Bronchial epithelial cell (primary cell): Measurements from ENCODE around the gene C4orf36. TPM values are rescaled to one million over a fixed set of nuclear protein-coding genes. Genes with fewer than 3 reads are reported as not detected.

ENCODE experiments used
- DNase-seq: peaks from one replicate; pipeline ENCODE4 v3.0.0-alpha.2; 2010; ENCODE audit warnings: low read depth
- FAIRE-seq: peaks from 2 replicates; lab custom pipeline; 2011; peaks lifted over from hg19 to GRCh38; lab: Jason Lieb, UNC
- H3K27me3 ChIP-seq: 2 replicates; pipeline ENCODE4 v1.5.1; 2011; ENCODE audit warnings: low read length; ENCODE audit not compliant: control insufficient read depth, insufficient read depth
- H3K36me3 ChIP-seq: 2 replicates; pipeline ENCODE4 v1.5.1; 2011; ENCODE audit warnings: low read length; ENCODE audit not compliant: control insufficient read depth, insufficient read depth
- H3K4me3 ChIP-seq: 2 replicates; pipeline ENCODE4 v1.5.1; 2011; ENCODE audit warnings: mild to moderate bottlenecking, low read depth, low read length, control low read depth
- CTCF ChIP-seq: IDR thresholded peaks from 2 replicates; pipeline ENCODE4 v1.5.1; 2011; ENCODE audit warnings: mild to moderate bottlenecking, moderate library complexity, low read length, control low read depth, inconsistent platforms; ENCODE audit not compliant: insufficient read depth, severe bottlenecking
- total RNA-seq: library from RNA; depleted of rRNA; stranded (reverse); fragments of >200 nt; gene quantifications from 2 replicates; pipeline ENCODE4 v1.2.1, GENCODE V29; 2014

The C4orf36 gene
- total RNA-seq, 1 donor from 2014 or later = 1.8 TPM

GRCh38 chr4:86835677-86836076, 56.5 kb downstream of the C4orf36 start:
- TF ChIP-seq CTCF = no peak
- Histone ChIP-seq H3K27me3 (no peaks in the 10 kb centered on the region), H3K36me3 (no peaks in the 10 kb centered on the region), H3K4me3 (no peak overlapping the region)
- peak; percentile 92 for FAIRE-seq
- no peak for DNase-seq

- Histone ChIP-seq H3K4me3 (no peak overlapping the region), H3K36me3 (no peaks in the 10 kb centered on the region), H3K27me3 (no peaks in the 10 kb centered on the region)
- FAIRE-seq = no peak
- peak; percentile 87 for DNase-seq
- no peak for TF ChIP-seq CTCF
Observed at GRCh38 chr4:86834901-86835300, 57.3 kb downstream of the C4orf36 start.

- H3K4me3 ChIP-seq = no peak overlapping the region
- H3K27me3 ChIP-seq = no peaks in the 10 kb centered on the region
- FAIRE-seq (no peak), DNase-seq (no peak)
- TF ChIP-seq CTCF = no peak
- H3K36me3 ChIP-seq = no peaks in the 10 kb centered on the region
Observed at GRCh38 chr4:86833615-86834014, 58.6 kb downstream of the C4orf36 start.

GRCh38 chr4:86831262-86832130, 60.7 kb downstream of the C4orf36 start:
- FAIRE-seq (peak; percentile 100), DNase-seq (peak; percentile 100)
- Histone ChIP-seq H3K4me3 (no peak overlapping the region), H3K27me3 (no peaks in the 10 kb centered on the region), H3K36me3 (no peaks in the 10 kb centered on the region)
- no peak for TF ChIP-seq CTCF

Other genes starting within 250 kb of the C4orf36 start
- gene SLC10A6, start 43.0 kb downstream of the C4orf36 start, total RNA-seq = 10.9 and 12.1 TPM in 2 replicates
- gene AFF1, start 42.6 kb upstream of the C4orf36 start, total RNA-seq = 9.2 and 11.9 TPM in 2 replicates